HepG2 (cell line): ENCODE data around the gene WNT7B. TPM values are rescaled to one million over a fixed set of nuclear protein-coding genes. Genes with fewer than 3 reads are reported as not detected.

ENCODE experiments used
- CHD2 ChIP-seq: IDR thresholded peaks from 2 replicates; pipeline ENCODE4 v1.6.1; 2011; ENCODE audit warnings: low read depth, low read length, improper control_type of control experiment
- EHMT2 ChIP-seq: fragments of 200-600 bp; sonication (generic); IDR thresholded peaks from 2 replicates; pipeline ENCODE4 v1.7.0; 2017; ENCODE audit warnings: antibody characterized with exemption, low read depth, low read length, borderline replicate concordance
- HNRNPUL1 ChIP-seq: fragments of 200-400 bp; formaldehyde crosslinking; IDR thresholded peaks from 2 replicates; pipeline ENCODE4 v1.6.1; 2017; ENCODE audit warnings: low read depth, mild to moderate bottlenecking, low read length, moderate library complexity
- KLF16 ChIP-seq, 2 experiments: sonication (generic) in 1 of 2; formaldehyde crosslinking in 1 of 2; IDR thresholded peaks; 2 replicates each; pipeline versions ENCODE4 v1.6.1 to v1.8.0; 2016 to 2023; ENCODE audit warnings: missing genetic modification reagents in 2 of 2, missing compliant biosample characterization in 1 of 2
- NCOR1 ChIP-seq: fragments of 200-600 bp; sonication (generic); IDR thresholded peaks from 2 replicates; pipeline ENCODE4 v1.7.0; 2017; ENCODE audit warnings: antibody characterized with exemption, low read length, borderline replicate concordance
- PHF8 ChIP-seq: sonication (generic); formaldehyde crosslinking; IDR thresholded peaks from 2 replicates; pipeline ENCODE4 v1.5.0; 2020; ENCODE audit warnings: missing genetic modification reagents
- PLRG1 ChIP-seq: fragments of 450-650 bp; conservative IDR thresholded peaks from 2 replicates; pipeline ENCODE4 v1.6.1; 2016
- RAD21 ChIP-seq: fragments of 450-650 bp; formaldehyde crosslinking; IDR thresholded peaks from 2 replicates; pipeline ENCODE4 v1.5.0; 2020; ENCODE audit warnings: mild to moderate bottlenecking
- RXRB ChIP-seq: IDR thresholded peaks from 2 replicates; pipeline ENCODE4 v1.6.1; 2016; ENCODE audit warnings: borderline replicate concordance, missing genetic modification reagents, missing compliant biosample characterization
- SAP130 ChIP-seq: IDR thresholded peaks from 2 replicates; pipeline ENCODE4 v1.6.1; 2016; ENCODE audit warnings: low read depth
- SP5 ChIP-seq: IDR thresholded peaks from 2 replicates; pipeline ENCODE4 v1.6.1; 2016; ENCODE audit warnings: low read depth, borderline replicate concordance
- XRCC5 ChIP-seq: fragments of 200-400 bp; formaldehyde crosslinking; optimal IDR thresholded peaks from 2 replicates; pipeline ENCODE3; 2017; ENCODE audit warnings: mild to moderate bottlenecking, low read length
- ZBTB1 ChIP-seq: sonication (generic); formaldehyde crosslinking; IDR thresholded peaks from 2 replicates; pipeline ENCODE4 v1.4.0; 2020; ENCODE audit warnings: missing genetic modification reagents, borderline replicate concordance
- ZNF251 ChIP-seq: sonication (generic); formaldehyde crosslinking; IDR thresholded peaks from 2 replicates; pipeline ENCODE4 v1.9.0; 2021; ENCODE audit warnings: mild to moderate bottlenecking, missing genetic modification reagents
- ZNF333 ChIP-seq: sonication (generic); formaldehyde crosslinking; IDR thresholded peaks from 2 replicates; pipeline ENCODE4 v1.4.0; 2020; ENCODE audit warnings: mild to moderate bottlenecking, missing genetic modification reagents, borderline replicate concordance
- ZNF629 ChIP-seq: sonication (generic); formaldehyde crosslinking; conservative IDR thresholded peaks from 2 replicates; pipeline ENCODE4 v1.5.0; 2020; ENCODE audit warnings: missing genetic modification reagents
- ZNF652 ChIP-seq: IDR thresholded peaks from 2 replicates; pipeline ENCODE4 v1.6.1; 2016; ENCODE audit warnings: low read depth, borderline replicate concordance
- ZNF713 ChIP-seq: sonication (generic); formaldehyde crosslinking; IDR thresholded peaks from 2 replicates; pipeline ENCODE4 v1.4.0; 2020; ENCODE audit warnings: mild to moderate bottlenecking, missing genetic modification reagents
- polyA plus RNA-seq, 8 experiments: library from polyadenylated mRNA; depleted of rRNA in 3 of 8; stranded (reverse) in 7 of 8; unstranded in 1 of 8; fragments of >200 nt; fragmentation: Illumina TruSeq in 4 of 8; extraction: Trizol in 4 of 8; gene quantifications; 2 replicates each; pipeline versions ENCODE4 v1.2.1 to v1.2.3, GENCODE V29; 2011 to 2016; ENCODE audit warnings: low read depth in 4 of 8, missing spikeins in 1 of 8, mixed read lengths in 1 of 8; ENCODE audit not compliant: insufficient read depth in 1 of 8
- total RNA-seq, 5 experiments: library from RNA; depleted of rRNA; stranded (reverse); fragments of >200 nt; fragmentation: Illumina TruSeq; extraction: Trizol; gene quantifications; 2 replicates each; pipeline ENCODE4 v1.2.3, GENCODE V29; 2016; ENCODE audit warnings: low read depth in 1 of 5
- TF ChIP-seq, protein P1 (sequence below): sonication (generic); formaldehyde crosslinking; IDR thresholded peaks from 2 replicates; pipeline ENCODE4 v1.4.0; 2020; ENCODE audit warnings: mild to moderate bottlenecking, missing genetic modification reagents
- TF ChIP-seq, protein P2 (sequence below): sonication (generic); IDR thresholded peaks from 2 replicates; pipeline ENCODE4 v1.6.1; 2016; ENCODE audit warnings: low read depth, borderline replicate concordance
- TF ChIP-seq, protein P3 (sequence below): sonication (generic); formaldehyde crosslinking; IDR thresholded peaks from 2 replicates; pipeline ENCODE4 v1.4.0; 2020; ENCODE audit warnings: missing genetic modification reagents, mild to moderate bottlenecking, borderline replicate concordance
- TF ChIP-seq, protein P4 (sequence below): sonication (generic); formaldehyde crosslinking; IDR thresholded peaks from 2 replicates; pipeline ENCODE4 v1.4.0; 2020; ENCODE audit warnings: mild to moderate bottlenecking, missing genetic modification reagents, borderline replicate concordance

WNT7B gene
- total and polyA plus RNA-seq, 2 of the 13 experiments (the other 11 are each of a cell fraction or from before 2014, with no cell fraction given), result 0.09 TPM; not detected in 1

DNA sequence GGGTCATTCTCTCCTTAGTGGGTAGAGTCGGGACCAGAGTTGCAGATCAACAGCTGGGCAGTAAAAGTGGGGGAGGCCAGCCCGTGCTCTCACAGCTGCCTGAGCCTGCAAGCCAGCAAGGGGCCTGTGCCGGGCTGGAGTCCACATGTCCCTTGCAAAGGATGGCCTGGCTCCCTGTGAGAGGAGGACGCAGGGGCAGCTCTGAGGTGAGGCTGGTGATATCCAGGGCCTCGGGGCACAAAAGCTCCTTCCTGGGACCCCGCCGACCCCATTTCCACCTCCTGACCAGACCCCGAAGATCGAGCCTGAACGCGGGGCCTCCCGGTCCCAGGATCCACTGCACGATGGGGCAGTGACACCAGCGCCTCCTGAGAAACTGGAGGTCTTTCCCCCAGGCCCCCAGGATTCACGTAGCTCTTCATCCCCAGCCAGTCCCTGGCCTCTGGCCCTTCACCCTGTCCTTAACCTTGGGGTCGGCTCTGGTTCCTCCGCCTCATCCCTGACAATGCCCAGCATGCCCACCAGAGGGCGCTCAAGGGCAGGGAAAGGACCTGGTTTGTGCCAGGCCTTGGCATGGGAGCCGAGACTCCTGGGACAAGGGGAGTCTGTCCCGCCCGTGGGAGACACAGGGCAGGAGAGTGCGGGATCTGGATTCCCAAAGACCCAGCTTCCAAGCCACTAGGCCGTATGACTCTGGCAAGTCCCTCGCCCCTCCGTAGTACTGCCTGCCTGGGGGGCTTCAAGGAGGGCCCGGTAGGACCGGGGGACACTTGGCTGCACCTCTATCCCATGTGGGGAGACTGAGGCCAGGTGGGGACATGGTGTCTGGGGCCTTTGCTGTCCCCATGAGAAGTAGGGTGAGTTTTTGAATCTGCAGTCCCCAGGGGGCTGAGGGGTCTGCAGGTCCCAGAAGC lies 17.8 kb upstream of the WNT7B start (continued):
- TF ChIP-seq PLRG1 (no peak), XRCC5 (peak; percentile 55), RXRB (CRISPR knock-in tag) (0 out of 2 replicates have a peak, but pooled peaks have one; percentile 24), RAD21 (peak; percentile 91), PHF8 (CRISPR knock-in tag) (no peak), KLF16 (CRISPR knock-in tag; IDR thresholded peaks at IDR 0.05) (no peak), ZNF251 (no peak), SAP130 (CRISPR knock-in tag) (no peak), HNRNPUL1 (no peak), EHMT2 (no peak), NCOR1 (no peak), SP5 (CRISPR knock-in tag) (no peak), ZBTB1 (CRISPR knock-in tag) (no peak), ZNF629 (CRISPR knock-in tag) (no peak), ZNF713 (CRISPR knock-in tag) (no peak), ZNF652 (no peak), CHD2 (no peak), ZNF333 (CRISPR knock-in tag) (no peak)
- TF ChIP-seq, protein P1, sequence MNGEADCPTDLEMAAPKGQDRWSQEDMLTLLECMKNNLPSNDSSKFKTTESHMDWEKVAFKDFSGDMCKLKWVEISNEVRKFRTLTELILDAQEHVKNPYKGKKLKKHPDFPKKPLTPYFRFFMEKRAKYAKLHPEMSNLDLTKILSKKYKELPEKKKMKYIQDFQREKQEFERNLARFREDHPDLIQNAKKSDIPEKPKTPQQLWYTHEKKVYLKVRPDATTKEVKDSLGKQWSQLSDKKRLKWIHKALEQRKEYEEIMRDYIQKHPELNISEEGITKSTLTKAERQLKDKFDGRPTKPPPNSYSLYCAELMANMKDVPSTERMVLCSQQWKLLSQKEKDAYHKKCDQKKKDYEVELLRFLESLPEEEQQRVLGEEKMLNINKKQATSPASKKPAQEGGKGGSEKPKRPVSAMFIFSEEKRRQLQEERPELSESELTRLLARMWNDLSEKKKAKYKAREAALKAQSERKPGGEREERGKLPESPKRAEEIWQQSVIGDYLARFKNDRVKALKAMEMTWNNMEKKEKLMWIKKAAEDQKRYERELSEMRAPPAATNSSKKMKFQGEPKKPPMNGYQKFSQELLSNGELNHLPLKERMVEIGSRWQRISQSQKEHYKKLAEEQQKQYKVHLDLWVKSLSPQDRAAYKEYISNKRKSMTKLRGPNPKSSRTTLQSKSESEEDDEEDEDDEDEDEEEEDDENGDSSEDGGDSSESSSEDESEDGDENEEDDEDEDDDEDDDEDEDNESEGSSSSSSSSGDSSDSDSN (CRISPR knock-in tag), result no peak
- TF ChIP-seq, protein P2, sequence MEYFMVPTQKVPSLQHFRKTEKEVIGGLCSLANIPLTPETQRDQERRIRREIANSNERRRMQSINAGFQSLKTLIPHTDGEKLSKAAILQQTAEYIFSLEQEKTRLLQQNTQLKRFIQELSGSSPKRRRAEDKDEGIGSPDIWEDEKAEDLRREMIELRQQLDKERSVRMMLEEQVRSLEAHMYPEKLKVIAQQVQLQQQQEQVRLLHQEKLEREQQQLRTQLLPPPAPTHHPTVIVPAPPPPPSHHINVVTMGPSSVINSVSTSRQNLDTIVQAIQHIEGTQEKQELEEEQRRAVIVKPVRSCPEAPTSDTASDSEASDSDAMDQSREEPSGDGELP, result no peak
- TF ChIP-seq, protein P3, sequence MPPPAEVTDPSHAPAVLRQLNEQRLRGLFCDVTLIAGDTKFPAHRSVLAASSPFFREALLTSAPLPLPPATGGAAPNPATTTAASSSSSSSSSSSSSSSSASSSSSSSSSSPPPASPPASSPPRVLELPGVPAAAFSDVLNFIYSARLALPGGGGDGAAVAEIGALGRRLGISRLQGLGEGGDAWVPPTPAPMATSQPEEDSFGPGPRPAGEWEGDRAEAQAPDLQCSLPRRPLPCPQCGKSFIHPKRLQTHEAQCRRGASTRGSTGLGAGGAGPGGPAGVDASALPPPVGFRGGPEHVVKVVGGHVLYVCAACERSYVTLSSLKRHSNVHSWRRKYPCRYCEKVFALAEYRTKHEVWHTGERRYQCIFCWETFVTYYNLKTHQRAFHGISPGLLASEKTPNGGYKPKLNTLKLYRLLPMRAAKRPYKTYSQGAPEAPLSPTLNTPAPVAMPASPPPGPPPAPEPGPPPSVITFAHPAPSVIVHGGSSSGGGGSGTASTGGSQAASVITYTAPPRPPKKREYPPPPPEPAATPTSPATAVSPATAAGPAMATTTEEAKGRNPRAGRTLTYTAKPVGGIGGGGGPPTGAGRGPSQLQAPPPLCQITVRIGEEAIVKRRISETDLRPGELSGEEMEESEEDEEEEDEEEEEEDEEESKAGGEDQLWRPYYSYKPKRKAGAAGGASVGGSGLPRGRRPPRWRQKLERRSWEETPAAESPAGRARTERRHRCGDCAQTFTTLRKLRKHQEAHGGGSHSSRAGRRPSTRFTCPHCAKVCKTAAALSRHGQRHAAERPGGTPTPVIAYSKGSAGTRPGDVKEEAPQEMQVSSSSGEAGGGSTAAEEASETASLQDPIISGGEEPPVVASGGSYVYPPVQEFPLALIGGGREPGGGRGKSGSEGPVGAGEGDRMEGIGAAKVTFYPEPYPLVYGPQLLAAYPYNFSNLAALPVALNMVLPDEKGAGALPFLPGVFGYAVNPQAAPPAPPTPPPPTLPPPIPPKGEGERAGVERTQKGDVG (CRISPR knock-in tag), result no peak
- TF ChIP-seq, protein P4, sequence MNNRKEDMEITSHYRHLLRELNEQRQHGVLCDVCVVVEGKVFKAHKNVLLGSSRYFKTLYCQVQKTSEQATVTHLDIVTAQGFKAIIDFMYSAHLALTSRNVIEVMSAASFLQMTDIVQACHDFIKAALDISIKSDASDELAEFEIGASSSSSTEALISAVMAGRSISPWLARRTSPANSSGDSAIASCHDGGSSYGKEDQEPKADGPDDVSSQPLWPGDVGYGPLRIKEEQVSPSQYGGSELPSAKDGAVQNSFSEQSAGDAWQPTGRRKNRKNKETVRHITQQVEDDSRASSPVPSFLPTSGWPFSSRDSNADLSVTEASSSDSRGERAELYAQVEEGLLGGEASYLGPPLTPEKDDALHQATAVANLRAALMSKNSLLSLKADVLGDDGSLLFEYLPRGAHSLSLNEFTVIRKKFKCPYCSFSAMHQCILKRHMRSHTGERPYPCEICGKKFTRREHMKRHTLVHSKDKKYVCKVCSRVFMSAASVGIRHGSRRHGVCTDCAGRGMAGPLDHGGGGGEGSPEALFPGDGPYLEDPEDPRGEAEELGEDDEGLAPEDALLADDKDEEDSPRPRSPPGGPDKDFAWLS (CRISPR knock-in tag), result no peak
